Neural progenitor cell (in vitro differentiated cells): Measurements from ENCODE around the gene DCUN1D3.

Source experiments
- EZH2phosphoT487 ChIP-seq: fragments of 200-600 bp; sonication (generic); IDR thresholded peaks from 2 replicates; pipeline ENCODE4 v1.6.1; 2017; ENCODE audit warnings: antibody characterized with exemption
- TF ChIP-seq, protein P1 (sequence below): fragments of 200-600 bp; sonication (generic); IDR thresholded peaks from 2 replicates; pipeline ENCODE4 v1.5.1; 2017; ENCODE audit warnings: antibody characterized with exemption, mild to moderate bottlenecking

DNA sequence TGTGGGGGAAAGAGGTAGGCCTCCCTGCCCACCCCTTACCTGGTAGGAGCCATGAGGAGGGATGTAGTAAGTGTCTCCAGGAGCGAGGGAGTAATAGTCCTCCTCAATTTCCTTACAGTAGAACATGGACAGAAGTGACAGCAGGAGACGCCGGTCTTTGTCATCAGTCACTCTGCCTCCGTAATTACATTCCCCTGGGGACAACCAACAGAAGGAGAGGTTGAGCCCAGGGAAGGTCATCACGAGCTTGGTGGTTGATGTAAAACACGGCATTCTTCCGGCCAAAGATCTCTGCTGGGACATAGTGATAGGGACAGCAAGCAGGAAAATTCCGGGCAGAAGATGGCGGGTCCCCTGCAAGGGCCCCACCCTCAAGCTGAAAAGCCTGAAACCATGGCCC lies 48.3 kb upstream of the DCUN1D3 start:
- TF ChIP-seq, protein P1, sequence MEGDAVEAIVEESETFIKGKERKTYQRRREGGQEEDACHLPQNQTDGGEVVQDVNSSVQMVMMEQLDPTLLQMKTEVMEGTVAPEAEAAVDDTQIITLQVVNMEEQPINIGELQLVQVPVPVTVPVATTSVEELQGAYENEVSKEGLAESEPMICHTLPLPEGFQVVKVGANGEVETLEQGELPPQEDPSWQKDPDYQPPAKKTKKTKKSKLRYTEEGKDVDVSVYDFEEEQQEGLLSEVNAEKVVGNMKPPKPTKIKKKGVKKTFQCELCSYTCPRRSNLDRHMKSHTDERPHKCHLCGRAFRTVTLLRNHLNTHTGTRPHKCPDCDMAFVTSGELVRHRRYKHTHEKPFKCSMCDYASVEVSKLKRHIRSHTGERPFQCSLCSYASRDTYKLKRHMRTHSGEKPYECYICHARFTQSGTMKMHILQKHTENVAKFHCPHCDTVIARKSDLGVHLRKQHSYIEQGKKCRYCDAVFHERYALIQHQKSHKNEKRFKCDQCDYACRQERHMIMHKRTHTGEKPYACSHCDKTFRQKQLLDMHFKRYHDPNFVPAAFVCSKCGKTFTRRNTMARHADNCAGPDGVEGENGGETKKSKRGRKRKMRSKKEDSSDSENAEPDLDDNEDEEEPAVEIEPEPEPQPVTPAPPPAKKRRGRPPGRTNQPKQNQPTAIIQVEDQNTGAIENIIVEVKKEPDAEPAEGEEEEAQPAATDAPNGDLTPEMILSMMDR, result no peak
- no peak for TF ChIP-seq EZH2phosphoT487
